HG03354 (cell line): Measurements from ENCODE around the gene SEPTIN11.

ENCODE experiments used
- ATAC-seq: cut with Tn5 transposase; IDR thresholded peaks from one replicate; pipeline ENCODE4 v1.9.1; 2021; ENCODE audit warnings: mild to moderate bottlenecking; ENCODE audit not compliant: unreplicated experiment, poor library complexity, severe bottlenecking

SEPTIN11 gene

DNA sequence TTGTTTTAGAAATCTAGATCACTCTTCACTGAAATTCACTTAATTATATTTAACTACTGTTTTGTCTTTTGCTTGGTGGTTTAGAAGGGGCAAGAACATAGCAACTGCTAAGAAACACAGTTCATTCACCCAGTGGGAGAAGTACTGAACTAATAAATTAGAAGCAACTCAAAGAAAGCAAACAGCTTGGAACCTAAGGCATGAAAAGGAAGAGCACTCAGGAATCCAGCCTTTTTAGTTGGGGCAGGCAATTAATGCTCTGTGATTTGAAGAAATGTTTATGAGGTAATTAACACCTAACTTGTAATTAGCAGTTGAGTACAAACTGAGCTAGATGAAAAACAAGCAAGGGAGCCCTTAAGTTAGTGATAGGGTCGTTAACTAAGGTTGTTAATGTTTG, 22.8 kb downstream of the SEPTIN11 start:
- ATAC-seq = no peak

DNA sequence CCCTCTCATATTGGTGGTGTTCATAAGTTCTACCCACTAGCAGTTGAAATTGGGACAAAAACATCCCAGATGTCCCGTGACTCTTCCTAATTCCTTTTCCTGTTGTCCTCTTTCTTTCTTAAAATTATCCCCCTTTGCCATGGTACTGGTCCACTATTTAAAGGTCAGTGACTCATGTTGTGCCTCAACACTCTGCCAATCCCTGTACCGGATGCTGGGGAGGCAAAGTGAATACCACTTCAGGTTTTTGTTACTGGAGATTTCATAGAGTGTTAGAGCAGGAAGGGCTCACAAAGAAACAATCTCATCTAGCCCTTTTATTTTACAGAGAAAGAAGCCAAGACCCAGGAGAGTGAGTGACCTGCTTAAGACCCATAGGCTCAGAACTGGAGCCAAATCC, 24.6 kb downstream of the SEPTIN11 start:
- no peak for ATAC-seq

DNA sequence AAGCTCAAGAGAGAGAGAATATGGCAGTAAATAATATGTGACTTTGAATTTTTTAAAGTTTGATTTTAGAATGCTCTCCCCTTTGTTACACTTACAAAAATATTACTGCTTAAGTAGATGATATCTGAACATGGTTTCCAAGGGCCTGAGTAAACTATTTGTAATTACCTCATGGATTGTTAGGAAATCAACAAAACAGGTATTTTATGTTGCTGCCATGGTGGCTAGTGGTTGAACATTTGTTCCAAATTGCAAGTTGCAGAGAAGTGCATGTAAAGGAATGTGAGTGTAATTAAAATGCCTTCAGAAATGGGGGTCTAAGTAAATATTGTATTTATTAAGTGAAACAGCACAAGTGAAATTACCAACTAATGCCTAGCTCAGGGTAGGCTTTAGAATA, 27.6 kb downstream of the SEPTIN11 start:
- ATAC-seq = no peak

DNA sequence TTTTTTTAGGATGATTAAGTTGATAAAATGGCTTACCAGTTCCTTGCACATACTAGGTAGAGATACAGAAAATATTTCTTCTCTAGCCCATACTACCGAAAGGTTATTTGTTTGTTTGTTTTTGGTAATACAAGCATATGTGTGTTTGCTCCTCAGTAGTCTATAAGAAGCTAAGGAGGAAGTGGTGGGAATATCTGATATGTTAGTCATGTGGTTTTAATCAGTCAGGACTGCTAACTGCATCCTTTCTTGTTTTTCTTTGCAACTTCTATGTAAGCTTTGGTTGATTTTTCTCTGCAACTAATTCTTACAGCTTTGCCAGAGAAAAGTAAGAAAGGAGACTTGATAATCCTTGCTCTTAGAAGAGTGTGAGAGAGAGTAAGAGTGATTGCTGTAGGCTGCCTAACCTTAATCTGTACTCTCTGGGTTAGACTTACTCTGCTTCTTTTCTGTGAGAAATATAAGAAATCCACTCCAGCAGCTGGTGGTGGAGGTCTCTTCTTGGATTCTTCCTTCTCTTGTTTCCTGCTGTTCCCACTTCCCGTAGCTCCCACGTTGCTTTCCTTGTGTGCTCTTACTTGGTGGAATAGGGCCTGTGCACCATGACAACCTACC, 28.3 kb downstream of the SEPTIN11 start:
- no peak for ATAC-seq

GRCh38 chr4:76979236-76979635, 29.7 kb downstream of the SEPTIN11 start:
- ATAC-seq = no peak

GRCh38 chr4:76980261-76980660, 30.7 kb downstream of the SEPTIN11 start:
- ATAC-seq = no peak

DNA sequence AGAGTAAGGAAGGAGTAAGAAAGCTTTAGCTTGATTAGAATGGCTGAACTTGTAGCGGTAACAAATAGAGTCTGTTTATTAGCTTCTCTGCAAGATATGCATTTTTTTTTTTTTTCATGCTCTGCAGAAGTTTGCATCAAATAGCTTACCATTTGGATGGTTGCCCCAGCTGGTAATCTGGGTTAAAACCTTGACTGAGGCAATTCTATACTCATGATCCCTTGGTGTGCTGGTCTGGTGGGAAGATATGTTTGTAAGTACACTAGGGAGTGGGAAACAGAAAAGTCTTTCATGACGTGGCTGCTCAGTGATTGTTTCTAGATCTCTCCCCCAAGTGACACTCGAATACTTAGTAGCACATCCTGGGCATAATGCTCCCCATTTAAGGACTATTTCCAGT, 32.1 kb downstream of the SEPTIN11 start:
- no peak for ATAC-seq

DNA sequence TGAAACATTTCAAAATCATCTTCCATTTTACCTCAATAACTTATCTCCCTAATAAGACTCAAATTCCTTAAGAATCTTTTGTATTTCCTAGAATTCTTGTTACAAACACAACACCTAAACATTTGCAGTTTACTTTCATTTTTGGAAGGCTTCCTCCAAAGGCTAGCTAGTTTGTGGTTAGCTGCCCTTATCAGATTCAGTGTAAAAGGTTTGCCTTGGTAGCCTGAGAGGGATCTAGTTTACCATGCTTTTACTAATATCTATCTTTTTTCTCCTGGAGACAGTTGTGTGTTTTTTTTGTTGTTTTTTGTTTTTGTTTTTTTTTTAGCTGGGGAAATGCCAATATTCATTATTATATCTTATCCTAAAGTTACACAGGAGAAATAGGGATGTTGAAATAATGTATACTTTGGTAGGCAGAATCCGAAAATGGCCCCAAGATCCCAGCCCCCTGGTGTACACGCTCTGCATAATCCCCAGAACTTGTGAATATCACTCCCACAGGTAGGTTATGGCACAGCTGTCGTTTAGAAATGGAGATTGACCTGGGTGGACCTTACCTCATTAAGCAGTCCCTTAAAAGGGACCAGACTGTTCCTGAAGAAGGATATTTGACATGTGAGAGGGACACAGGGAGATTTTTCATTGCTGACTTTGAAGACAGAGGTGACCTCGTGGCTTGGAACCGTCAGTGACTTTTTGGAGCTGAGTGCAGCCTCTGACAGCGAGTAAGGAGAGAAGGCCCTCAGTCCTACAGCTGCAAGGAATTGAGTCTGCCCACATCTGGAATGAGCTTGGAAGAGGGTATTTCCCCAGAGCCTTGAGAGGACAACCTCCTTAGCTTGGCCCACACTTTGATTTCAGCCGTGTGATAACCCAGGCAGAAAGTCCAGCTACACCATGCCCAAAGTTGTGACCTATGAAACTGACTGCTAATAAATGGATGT, 33.4 kb downstream of the SEPTIN11 start:
- no peak for ATAC-seq

- peak; percentile 59 for ATAC-seq
These were observed 34.6 kb downstream of the SEPTIN11 start for GRCh38 chr4:76984127-76984526.

GRCh38 chr4:76984788-76985211, 35.2 kb downstream of the SEPTIN11 start:
- ATAC-seq = no peak

- ATAC-seq = no peak
These were observed 37.6 kb downstream of the SEPTIN11 start for GRCh38 chr4:76987153-76987591.

DNA sequence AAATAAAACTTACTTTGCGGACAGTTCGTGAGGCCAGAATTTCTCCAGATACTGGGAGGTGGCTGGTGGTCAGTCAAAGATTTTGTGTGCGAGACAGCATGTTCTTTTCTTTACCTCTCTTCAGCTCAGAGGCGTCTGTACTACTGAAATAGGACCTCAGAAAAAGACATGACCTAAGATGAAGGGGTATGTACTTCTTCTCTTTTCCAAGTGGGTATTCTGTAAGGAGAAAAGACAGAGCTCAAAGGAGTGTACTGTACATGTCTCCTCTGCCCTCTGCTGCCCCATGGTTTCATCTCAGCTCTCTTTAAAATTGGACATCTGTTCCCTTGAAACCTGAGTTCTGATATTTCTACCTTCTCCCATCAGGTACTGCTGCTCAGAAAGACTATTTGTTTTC, 38.1 kb downstream of the SEPTIN11 start:
- no peak for ATAC-seq

- no peak for ATAC-seq
These were observed 40.0 kb downstream of the SEPTIN11 start for GRCh38 chr4:76989391-76990061.

DNA sequence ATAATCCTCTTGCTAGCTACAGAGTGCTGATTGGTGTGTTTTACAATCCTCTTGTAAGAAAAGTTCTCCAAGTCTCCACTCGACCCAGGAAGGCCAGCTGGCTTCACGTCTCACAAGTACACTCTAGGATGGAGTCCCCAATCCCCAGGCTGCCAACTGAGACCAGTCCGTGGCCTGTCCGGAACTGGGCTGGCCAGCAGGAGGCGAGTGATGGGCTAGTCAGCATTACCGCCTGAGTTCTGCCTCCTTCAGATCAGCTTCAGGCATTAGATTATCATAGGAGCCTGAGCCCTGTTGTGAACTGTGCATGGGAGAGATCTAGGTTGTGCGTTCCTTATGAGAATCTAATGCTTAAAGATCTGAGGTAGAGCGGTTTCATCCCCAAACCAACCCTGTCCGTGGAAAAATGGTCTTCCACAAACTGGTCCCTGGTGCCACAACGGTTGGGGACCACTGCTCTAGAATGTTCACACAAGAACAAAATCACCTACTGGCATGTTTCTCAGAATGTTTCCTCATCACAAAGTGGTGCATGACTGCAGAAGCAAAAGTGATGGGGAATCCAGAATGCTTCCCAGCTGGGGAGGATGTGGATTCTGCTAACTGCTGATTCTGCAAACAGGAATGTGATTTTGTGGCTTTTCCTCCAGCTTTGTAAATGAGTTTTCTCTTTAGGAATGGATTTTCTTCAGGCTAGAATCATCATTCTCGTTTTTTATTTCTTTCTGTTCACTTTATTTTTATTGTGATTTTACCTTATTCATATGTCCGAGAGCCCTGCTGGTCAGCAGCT, 40.9 kb downstream of the SEPTIN11 start:
- no peak for ATAC-seq

- no peak for ATAC-seq
These were observed 41.7 kb downstream of the SEPTIN11 start for GRCh38 chr4:76991161-76991660.

DNA sequence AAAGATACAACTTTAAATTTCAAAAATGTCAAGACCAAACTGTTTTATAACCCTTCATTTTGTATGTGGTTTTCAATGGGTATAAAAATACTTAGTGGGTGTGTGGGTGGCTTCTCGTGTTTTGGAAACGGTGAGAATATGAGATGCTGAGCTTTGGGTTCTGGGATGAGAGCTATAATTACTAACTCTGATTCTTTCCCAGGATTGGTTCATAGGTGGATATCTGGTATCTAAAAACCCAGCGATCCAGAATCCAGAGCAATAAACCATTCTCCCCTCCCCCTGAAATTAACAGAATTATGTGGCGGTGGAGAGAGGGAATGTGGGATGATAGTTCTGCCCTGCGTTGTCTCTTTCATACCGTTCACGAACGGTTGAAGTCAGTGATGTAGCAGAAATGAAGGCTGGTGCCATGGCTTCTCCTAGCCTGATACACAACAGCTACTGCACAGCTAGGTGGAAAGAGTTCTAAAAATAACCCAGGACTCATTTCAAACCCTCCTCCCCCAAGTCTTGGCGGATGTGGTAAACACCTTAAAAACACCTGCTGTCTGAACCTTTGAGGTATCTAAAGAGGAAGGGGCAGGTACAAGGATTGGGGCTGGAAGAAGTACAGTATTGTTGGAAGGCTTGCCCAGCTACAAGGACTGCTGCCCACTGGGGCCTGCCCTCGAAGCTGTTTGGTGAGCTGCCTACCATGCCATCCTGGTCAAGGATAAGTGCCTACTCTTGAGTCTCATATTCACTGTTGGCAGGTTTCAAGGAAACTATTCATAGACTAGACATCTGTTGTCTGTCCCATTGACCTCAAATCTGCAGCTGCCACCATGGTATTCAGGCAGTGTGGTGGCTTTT, 44.5 kb downstream of the SEPTIN11 start:
- ATAC-seq = peak; percentile 93

DNA sequence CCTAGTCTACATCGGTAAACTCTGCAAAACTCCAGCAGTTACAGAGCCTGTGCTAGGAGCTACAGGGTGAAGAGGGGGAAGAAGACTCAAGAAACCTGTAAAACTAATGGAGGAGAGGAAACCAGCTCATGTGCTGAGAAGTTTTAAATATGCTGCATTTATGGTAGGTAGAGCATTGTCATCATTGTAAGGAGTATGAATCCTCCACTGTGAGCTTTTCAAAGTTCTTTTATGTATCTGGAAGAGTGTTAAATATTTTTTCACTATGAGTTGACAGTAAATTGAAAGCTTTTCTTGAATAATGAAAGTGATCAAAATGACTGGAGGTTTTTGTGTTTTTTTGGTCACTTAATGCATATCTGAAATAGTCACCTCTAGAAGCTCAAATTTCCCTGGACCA, 46.2 kb downstream of the SEPTIN11 start:
- no peak for ATAC-seq

- ATAC-seq = no peak
These were observed 46.9 kb downstream of the SEPTIN11 start for GRCh38 chr4:76996445-76996844.

DNA sequence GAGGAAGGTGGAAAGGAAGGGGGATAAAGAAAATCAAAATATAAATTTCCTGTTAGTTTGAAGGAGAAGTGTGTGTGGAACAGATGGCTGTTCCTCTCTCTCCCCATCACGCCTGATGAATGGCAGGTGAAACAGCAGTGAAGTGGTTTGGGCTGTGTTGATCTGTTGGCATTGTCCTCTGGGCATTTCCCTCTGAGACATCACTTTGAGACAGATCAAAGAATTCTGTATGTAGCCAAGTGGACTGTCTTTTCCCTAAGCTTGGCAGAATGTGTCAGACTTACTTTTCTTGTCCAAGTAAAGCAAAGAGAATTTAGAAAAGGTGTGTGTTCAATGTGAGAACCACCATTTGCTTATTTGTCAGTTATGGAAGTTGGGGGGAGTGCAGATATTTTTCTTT, 47.5 kb downstream of the SEPTIN11 start:
- no peak for ATAC-seq
